Measurements from ENCODE around the gene PDE12. TPM values are rescaled to one million over a fixed set of nuclear protein-coding genes. Genes with fewer than 3 reads are reported as not detected.
"Not testable (repeated sequence)": the region's sequence is repeated elsewhere in the genome, so short reads cannot be mapped to it uniquely, and the experiment has no call there.

The PDE12 gene
- total RNA-seq, 1 donor from 2014 or later, result 18.4 TPM

GRCh38 chr3:57587905-57588304 is 31.8 kb downstream of the PDE12 start:
- no peak for DNase-seq

- DNase-seq, result no peak
Measured at GRCh38 chr3:57592306-57592705, 36.2 kb downstream of the PDE12 start.

GRCh38 chr3:57594144-57594543 is 38.1 kb downstream of the PDE12 start:
- DNase-seq, result no peak

- no peak for DNase-seq
Measured at GRCh38 chr3:57594576-57594975, 38.5 kb downstream of the PDE12 start.

- DNase-seq, result peak; percentile 87
Measured at GRCh38 chr3:57596495-57597126, 40.5 kb downstream of the PDE12 start.

GRCh38 chr3:57597127-57597923 is 41.3 kb downstream of the PDE12 start, which contains the start of gene ARF4:
Gene ARF4, minus strand, starts transcription at chr3:57597344. Its CDS starts 204 bp downstream, at chr3:57597140.
- peak; percentile 100 for DNase-seq

GRCh38 chr3:57598765-57599360 is 42.8 kb downstream of the PDE12 start:
- peak; percentile 8 for DNase-seq

- no peak for DNase-seq
Measured at GRCh38 chr3:57600195-57600594, 44.1 kb downstream of the PDE12 start.

- DNase-seq, result no peak
Measured at GRCh38 chr3:57604971-57605370, 48.9 kb downstream of the PDE12 start.

- DNase-seq, result no peak
Measured at GRCh38 chr3:57605683-57606082, 49.6 kb downstream of the PDE12 start.

GRCh38 chr3:57611870-57612269 is 55.8 kb downstream of the PDE12 start:
- DNase-seq, result not testable (repeated sequence)

GRCh38 chr3:57616233-57616632 is 60.2 kb downstream of the PDE12 start:
- DNase-seq, result no peak

Other genes with a start within 250 kb of the PDE12 start
- gene DNAH12, start 11.9 kb upstream of the PDE12 start, total RNA-seq, result under 0.01 and 0.17 TPM in 2 replicates
- gene ARF4, start 41.1 kb downstream of the PDE12 start, total RNA-seq, result 122 and 169 TPM in 2 replicates
- 29.3 and 35.6 TPM in 2 replicates for gene DENND6A, start 136.8 kb downstream of the PDE12 start, total RNA-seq
- 43.2 and 50.0 TPM in 2 replicates for gene SLMAP, start 200.0 kb downstream of the PDE12 start, total RNA-seq

All from dermis blood vessel endothelial cell (primary cell).